GM19193 (cell line): ENCODE results near the gene FREM1.

Experiments
- POLR2A ChIP-seq: IDR thresholded peaks from 4 replicates; pipeline ENCODE4 v1.6.1; 2011; ENCODE audit not compliant: insufficient read depth, insufficient read length; ENCODE audit errors: extremely low read depth

The FREM1 gene

GRCh38 chr9:14926941-14927624 lies 16.9 kb upstream of the FREM1 start:
- no peak for TF ChIP-seq POLR2A

- TF ChIP-seq POLR2A = no peak
Observed at GRCh38 chr9:14924230-14925219, 14.3 kb upstream of the FREM1 start.

GRCh38 chr9:14923701-14924100 lies 13.5 kb upstream of the FREM1 start:
- no peak for TF ChIP-seq POLR2A

- no peak for TF ChIP-seq POLR2A
Observed at GRCh38 chr9:14913366-14913765, 3.1 kb upstream of the FREM1 start.

- TF ChIP-seq POLR2A = no peak
Observed at GRCh38 chr9:14912859-14913258, 2.6 kb upstream of the FREM1 start.

GRCh38 chr9:14911046-14911445 lies 818 bp upstream of the FREM1 start:
- TF ChIP-seq POLR2A = no peak

- no peak for TF ChIP-seq POLR2A
Observed at GRCh38 chr9:14909601-14909960, 647 bp downstream of the FREM1 start.

GRCh38 chr9:14909181-14909580 lies 1.0 kb downstream of the FREM1 start:
- no peak for TF ChIP-seq POLR2A

GRCh38 chr9:14908295-14909180 lies 1.7 kb downstream of the FREM1 start:
- TF ChIP-seq POLR2A = no peak

GRCh38 chr9:14907696-14908095 lies 2.5 kb downstream of the FREM1 start:
- TF ChIP-seq POLR2A = no peak

GRCh38 chr9:14907360-14907685 lies 2.9 kb downstream of the FREM1 start:
- TF ChIP-seq POLR2A = no peak

GRCh38 chr9:14906644-14907359 lies 3.4 kb downstream of the FREM1 start:
- TF ChIP-seq POLR2A = no peak

- no peak for TF ChIP-seq POLR2A
Observed at GRCh38 chr9:14906000-14906399, 4.2 kb downstream of the FREM1 start.

GRCh38 chr9:14903040-14903439 lies 7.2 kb downstream of the FREM1 start:
- TF ChIP-seq POLR2A = no peak
